ENCODE measurements around the gene CEP83. TPM values are rescaled to one million over a fixed set of nuclear protein-coding genes. Genes with fewer than 3 reads are reported as not detected.
"Not testable (repeated sequence)": the region's sequence is repeated elsewhere in the genome, so short reads cannot be mapped to it uniquely, and the experiment has no call there.

Gene CEP83
- total RNA-seq, 1 donor from 2014 or later = 30.3 TPM

DNA sequence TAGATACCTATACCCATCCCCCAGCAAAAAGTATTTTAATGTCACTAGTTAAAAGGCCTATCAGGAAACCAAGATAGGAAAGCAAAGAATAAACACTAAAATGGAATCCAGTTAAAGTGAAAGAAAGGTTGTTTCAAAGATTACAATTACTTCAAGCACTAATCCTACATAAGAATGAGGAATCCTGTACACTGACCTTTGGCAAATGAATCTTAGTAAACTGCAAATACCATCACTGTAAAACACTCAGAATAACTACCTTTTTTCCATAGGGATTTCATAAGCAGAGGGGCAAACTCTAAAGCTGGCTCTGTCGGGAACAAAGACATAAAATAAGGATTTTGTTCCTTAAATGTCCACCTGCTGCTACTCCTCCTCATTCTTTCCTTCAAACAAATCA lies 25.9 kb downstream of the CEP83 start:
- DNase-seq (ENCODE audit: low spot score) = no peak

DNA sequence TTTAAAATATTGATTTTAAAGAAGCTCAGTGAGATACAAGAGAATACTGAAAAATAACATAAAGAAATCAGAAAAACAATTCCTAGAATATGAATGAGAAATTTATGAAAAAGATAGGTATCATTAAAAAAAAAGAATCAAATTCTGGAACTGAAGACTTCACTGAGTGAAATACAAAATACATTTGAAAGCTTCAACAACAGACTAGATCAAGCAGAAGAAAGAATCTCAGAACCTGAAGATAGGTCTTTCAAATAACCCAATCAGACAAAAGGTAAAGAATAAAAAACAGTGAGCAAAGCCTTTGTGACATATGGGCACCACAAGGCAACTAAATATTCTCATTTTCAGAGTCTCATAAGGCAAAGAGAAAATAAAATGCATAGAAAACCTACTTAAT lies 29.4 kb downstream of the CEP83 start:
- no peak for DNase-seq (ENCODE audit: low spot score)

DNA sequence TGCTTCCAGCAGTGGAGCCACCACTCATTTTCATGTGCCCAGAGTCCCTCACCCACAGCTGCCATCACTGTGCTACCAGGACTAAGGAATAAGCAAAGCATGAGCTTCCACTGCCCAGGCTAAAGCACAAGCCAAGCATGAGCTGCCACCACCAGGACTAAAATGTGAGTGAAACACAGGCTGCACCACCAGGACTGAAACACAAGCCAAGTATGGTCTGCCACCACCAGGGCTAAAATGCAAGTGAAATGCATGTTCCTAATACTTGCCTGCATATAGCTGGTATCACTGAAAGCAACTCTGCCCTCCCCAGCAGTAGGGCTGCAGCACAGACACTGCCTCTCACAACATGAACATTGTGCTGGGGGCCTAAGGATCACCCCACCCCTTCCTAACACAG lies 30.0 kb downstream of the CEP83 start:
- DNase-seq (ENCODE audit: low spot score) = no peak

DNA sequence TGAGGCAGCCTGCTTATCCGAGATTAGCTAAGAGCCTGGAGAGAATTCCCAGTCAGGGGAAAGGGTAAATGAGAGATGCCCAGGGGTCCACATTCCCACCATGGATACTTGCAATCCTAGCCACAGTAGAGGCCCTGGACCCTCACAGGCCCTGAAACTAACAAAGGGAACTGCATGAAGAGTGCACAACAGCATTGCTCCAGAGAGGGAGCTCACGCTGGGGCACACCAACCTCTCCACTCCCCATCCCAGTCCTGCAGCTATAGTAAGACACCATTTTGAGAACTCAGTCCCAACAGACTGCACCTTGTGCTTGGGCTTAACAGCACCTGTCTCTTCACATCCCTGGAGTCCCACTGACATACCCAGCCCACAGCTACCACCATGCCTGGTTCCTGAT lies 30.5 kb downstream of the CEP83 start:
- DNase-seq (ENCODE audit: low spot score) = no peak

DNA sequence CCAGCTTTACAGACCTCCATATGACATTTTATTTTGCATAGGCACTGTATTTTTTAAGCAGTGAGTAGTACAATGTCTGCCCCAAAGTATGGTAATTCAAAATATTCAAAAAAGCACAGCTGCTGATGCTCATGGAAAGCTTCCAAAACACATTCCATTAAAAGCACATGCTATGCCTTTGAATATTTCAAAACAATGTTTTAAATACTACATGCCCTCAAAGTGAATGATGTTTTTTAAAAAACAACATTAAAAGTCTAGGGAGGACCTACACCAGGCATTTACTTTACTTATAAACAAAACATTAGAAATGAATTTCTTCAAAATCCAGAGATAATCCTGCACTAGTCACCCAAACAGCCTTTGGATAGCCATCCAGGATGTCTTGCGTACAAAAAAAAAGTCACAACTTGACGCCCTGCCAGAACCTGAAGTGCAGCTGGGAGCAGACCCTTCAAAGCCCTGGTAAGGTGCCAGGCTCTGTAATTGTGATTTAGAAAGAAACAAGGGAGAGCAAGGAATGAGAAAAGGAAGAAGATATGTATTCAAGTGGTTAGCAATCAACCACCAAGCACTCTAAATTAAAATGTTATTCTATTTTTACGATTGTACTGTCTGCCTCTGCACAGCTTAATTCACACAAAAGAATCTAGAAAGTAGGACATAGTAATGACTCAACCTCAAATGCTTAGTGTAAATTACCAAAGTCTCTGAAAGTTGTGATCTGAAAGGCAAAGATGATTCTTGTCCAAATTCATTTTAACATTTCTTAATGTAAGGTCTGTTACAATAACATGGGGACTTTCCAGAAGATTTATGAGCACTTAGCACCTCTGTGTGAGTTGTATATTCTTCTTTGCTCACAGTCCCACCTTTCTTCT lies 31.9 kb downstream of the CEP83 start:
- peak; percentile 76 for DNase-seq (ENCODE audit: low spot score)

DNA sequence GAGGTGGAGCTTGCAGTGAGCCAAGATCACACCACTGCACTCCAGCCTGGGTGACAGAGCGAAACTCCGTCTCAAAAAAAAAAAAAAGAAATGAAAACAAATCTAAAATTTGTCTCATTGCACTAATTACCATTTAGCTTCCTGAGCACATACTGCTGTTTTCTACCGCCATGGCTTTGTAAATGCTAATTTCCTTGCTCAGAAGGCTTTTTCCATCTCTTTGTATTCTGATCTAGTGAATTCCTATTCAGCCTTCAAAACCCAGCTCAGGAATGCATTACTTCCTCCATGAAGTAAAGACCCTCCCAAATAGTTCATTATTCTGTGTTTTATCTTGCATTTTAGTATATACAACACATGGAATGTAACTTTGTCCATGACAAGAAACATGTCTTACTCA lies 33.6 kb downstream of the CEP83 start:
- DNase-seq (ENCODE audit: low spot score) = no peak

DNA sequence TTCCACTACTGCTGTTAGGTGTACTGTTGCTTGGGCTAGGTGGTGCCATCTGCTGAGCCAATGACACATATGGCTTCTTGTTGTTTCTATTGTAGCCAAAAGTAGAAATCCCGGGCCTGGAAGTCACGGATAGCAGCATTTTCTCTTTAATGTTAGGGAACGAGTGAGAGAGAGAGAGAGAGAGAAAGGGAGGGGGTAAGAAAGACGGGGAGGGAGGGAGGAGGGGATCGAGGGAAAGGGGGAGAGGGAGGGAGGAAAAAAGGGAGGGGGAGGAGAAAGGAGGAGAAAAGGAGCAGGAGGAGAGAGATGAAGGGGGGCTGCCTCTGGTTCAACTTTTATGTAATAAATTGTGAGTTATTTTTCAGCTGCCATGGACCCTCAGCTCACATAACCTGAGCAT lies 34.8 kb downstream of the CEP83 start:
- DNase-seq (ENCODE audit: low spot score) = peak; percentile 30

DNA sequence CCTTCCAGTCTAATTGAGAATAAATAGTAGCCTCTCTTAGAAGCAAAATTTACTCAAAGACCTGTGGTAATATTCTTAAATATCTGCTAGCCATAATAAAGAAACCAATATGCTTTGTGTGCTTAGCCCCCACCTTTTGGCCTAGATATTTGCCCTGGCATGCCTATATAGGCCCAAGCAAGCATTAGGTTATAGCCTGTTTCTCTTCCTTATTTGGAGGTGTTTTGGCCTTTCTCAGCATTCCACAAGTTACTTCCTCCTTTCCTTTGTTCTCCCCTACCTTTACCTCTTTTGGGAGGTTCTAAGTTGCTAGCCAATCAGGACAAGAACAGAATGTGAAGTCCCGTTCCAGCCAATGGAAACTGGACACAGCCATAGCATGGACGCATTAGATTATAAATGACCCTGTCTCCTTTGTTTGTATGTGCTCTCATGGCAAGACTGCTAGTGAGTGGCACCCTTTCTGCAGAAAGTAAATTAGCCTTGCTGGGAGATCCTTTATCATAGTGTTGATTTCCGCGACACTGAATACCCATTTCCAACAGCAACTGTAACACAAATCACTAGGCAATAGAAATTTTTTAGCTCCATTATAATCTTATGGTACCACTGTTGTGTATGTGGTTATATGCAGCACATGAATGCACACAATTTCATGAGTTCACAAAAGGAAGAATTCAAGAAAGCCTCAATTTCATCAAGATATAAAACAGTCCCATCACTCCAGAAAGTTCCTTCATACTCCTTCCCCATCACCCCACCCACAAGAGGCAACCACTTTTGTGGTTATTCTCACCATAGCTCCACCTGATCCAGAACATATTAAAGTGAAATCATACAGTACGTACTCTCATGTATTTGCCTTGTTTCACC lies 37.6 kb downstream of the CEP83 start:
- DNase-seq (ENCODE audit: low spot score) = no peak

DNA sequence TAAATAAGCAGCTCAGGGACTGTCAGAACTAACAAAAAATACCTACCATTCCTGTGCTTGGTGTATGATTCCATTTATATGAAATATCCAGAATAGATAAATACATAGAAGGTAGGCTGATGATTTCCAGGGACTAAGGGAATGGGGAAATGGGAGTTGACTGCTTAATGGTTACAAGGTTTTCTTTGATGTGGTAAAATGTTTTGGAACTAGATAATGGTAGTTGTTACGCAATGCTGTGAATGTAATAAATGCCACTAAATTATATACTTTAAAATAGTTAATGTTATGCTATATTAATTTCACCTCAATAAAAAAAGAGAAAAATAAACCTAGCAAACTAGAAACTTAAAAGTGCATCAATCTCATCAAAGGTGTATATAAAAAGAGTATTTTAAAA lies 41.1 kb downstream of the CEP83 start:
- no peak for DNase-seq (ENCODE audit: low spot score)

DNA sequence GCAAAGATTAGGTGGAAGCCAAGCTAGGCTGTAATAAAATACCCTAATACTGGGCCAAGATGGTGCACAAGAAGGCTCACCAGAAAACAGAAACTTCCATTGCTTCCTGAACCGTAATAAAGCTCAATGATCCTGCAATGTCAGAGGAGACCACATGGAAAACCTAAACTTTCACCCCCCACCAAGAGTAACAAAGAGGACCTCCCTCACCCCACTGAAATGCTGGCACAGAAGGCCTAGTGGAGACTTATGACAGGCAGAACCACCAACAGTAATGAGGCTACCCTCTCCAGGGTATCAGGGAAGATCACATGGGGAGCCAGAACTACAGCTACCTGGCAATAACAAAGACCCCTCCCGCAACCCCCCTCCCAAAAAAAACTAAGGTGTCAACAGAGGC lies 43.1 kb downstream of the CEP83 start:
- DNase-seq (ENCODE audit: low spot score) = no peak

DNA sequence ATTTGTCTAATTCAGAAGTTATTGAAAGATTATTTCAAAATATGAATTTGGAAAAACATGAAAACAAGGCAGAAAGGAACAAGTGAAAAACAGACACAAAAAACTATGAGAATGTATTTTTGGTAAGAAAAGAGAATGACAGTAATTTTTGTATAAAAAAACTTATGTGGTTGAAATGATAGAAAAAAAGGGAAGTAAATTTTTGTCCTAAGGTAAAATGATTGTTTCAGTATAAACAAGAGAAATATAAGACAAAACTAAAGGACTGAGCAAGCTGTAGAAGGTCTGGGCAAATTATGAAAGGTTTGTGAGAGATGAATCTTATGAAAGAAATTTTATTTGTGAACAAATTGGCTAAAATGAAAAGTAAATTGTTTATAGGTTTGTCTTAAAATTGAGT lies 44.6 kb downstream of the CEP83 start:
- DNase-seq (ENCODE audit: low spot score) = no peak

DNA sequence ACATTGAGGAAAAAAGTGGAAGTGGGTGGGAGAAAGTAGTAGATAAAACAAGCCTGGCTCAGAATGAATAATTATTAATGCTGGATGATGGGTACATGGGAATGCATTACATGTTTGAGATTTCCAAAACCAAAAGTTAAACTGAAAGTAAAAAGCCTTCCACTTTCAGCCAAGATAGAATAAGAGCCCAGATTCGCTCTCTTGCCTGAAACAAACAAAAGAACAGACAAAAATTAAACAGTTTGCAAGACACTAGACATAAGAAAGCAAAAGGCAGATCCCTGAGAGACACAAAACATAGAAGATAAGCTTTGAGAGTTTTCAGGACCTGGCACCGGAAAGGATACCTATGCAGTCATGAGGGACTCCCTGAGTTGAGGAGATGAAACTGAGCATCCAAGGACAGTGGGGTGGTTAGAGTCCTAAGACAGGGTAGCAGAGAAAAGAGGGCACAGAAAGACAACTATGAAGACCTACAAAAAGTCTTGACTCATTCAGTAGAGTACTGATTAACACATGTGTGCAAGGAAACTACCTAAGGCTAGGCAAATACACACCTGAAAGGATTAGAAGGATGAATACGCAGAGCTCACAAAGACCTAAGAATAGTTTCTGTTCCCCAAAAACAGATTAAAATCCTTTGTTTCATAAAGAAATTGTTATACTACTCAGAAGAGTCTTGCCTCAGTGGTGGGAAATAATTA lies 54.1 kb downstream of the CEP83 start:
- no peak for DNase-seq (ENCODE audit: low spot score)

DNA sequence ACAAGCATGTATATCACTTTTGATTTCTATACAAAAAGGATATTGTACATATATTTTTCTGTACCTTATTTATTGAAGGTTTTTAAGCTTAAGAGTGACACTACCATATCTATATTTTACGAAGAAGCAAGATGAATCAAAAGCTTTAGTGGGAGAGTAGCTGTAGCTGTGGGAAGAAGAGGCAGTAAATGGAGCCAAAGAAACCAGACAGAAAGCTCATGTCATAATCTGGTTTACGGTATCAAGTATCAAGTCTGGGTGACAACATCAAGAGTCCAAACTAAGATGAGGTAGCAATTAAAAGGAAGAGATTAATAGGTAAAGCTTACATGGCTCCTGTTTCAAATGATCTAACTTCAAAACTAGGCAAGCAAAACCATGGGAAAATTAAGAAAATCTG lies 54.8 kb downstream of the CEP83 start:
- no peak for DNase-seq (ENCODE audit: low spot score)

DNA sequence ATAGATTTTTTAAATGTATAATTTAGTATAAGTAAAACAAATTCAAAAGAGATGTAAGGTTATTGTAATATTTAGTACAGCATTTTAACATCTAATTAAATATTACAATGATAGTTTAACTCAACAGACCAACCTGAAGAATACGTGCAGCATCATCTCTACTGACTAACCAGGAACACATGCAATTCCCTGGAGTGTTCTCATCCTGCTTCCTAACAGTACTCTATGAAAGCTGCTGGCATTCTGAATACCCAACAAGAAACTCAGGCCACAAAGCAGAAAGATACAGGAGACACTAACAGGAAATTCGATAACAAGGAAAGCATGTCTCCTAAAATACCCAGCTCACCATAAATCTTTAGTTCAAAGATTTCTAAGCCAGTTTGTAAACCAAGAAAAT lies 58.3 kb downstream of the CEP83 start:
- DNase-seq (ENCODE audit: low spot score) = no peak

DNA sequence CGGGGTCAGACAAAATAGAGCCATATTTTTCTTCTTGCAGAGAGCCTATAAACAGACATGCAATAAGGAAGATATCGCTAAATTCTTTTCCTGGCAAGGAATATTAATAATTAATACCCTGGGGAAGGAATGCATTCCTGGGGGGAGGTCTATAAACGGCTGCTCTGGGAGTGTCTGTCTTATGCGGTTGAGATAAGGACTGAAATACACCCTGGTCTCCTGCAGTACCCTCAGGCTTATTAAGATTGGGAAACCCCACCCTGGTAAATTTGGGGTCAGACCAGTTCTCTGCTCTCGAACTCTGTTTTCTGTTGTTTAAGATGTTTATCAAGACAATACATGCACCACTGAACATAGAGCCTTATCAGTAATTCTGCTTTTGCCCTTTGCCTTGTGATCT lies 61.0 kb downstream of the CEP83 start:
- not testable (repeated sequence) for DNase-seq (ENCODE audit: low spot score)

DNA sequence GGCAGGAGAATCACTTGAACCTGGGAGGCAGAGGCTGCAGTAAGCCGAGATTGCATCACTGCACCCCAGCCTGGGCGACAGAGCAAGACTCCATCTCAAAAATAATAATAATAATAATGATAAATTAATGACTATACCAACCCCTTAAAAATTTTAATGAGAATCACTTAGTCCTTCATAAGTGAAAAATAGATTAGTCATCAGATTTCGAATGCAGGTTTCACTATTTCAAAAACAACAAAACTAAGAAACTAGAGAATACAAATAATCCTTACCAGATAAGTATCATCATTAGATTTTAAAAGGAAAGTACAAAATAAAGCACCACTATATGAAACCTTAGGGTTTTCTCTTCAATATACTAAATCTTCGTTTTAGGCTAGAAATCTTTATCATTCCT lies 62.3 kb downstream of the CEP83 start:
- no peak for DNase-seq (ENCODE audit: low spot score)

DNA sequence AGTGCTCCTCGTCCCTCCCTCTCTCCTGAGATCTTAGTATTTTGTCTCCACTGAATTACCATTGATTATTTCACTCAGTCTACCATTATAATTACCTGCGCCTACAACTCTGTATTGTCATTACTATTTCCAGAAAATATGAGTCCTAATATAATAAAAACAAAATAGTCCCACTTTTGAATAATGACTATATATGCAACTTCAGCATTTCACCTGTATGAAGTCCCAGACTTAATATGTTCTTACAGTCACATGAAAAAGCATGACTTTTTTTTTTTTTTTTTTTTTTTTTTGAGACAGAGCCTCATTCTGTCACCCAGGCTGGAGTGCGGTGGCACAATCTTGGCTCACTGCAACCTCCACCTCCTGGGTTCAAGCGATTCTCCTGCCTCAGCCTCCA lies 63.7 kb downstream of the CEP83 start:
- not testable (repeated sequence) for DNase-seq (ENCODE audit: low spot score)

DNA sequence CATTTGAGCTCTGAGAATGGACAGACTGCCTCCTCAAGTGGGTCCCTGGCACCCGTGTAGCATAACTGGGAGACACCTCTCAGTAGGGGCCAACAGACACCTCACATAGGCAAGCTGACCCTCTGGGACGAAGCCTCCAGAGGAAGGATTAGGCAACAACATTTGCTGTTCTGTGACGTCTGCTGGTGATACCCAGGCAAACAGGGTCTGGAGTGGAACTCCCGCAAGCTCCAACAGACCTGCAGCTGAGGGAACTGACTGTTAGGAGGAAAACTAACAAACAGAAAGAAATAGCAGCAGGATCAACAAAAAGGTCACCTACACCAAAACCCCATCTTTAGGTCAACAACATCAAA lies 69.6 kb downstream of the CEP83 start:
- no peak for DNase-seq (ENCODE audit: low spot score)

DNA sequence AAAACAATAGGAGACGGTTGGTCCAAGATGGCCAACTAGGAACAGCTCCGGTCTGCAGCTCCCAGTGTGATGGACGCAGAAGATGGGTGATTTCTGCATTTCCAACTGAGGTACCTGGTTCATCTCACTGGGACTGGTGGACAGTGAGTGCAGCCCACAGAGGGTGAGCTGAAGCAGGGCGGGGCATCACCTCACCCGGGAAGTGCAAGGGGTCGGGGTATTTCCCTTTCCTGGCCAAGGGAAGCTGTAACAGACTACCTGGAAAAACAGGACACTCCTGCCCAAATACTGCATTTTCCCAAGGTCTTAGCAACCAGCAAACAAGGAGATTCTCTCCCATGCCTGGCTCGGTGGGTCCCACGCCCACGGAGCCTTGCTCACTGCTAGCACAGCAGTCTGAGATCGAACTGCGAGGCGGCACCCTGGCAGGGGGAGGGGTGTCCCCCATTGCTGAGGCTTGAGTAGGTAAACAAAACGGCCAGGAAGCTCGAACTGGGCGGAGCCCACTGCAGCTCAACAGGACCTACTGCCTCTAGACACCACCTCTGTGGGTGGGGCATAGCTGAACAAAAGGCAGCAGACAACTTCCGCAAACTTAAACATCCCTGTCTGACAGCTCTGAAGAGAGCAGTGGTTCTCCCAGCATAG lies 70.1 kb downstream of the CEP83 start:
- not testable (repeated sequence) for DNase-seq (ENCODE audit: low spot score)

DNA sequence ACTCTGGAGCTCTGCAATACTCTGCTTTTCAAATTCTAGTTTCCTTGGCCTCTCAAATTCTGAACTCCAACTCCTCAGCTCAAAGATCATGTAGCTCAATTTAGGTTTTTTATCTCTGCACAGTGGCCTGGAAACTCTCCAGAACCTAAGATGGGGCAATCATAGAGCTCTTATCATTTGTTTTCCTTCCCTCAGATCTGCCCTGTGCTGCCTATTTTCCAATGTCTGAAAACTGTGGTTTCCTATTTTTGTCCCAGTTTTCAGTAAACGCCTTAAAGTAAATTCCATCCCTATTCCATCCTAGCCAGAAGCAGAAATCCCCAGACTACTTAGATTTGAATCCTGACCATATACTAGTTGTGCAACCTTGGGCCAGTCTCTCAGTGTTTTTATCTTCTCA lies 73.2 kb downstream of the CEP83 start:
- DNase-seq (ENCODE audit: low spot score) = peak; percentile 88

DNA sequence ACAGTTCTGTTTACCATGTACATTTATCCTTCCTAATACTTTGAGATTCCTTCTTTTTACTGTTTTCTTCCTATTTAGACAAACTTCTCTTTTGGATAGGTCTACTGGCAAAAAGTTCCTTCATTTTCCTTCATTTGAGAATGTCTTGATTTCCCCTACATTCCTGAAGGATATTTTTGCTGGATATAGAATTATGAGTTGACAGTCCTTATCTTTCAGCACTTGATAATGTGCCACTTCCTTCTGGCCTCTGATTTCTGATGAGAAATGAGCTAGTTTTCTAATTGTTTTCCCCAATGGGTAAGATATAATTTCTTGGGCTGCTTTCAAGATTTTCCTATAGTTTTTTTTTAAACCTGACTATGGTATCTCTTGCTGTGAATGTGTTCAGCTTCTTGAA lies 75.6 kb downstream of the CEP83 start:
- DNase-seq (ENCODE audit: low spot score) = no peak

DNA sequence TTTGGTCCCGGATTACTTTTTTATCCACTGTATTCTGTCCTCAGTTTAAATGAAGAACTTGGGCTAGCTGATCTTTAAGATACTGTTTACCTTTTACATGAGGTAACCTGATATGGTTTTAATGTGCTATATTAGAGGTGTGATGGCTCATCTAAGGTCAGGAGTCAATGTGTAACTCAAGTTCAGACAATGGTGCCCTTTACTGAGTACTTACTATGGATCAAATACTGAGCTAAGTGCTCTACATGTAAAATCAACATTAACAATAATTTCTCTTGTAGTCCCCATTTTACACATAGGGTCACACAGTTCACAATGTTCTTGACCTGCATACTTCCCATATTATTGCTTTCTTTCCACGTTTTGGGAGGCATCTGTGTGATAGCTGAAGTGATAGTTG lies 79.2 kb downstream of the CEP83 start:
- no peak for DNase-seq (ENCODE audit: low spot score)

Measured in umbilical cord (tissue), 2 donors.